Measurements from ENCODE around the gene PGAP6. TPM values are rescaled to one million over a fixed set of nuclear protein-coding genes. Genes with fewer than 3 reads are reported as not detected.
"Not testable (repeated sequence)": the region's sequence is repeated elsewhere in the genome, so short reads cannot be mapped to it uniquely, and the experiment has no call there.

Gene PGAP6
- total RNA-seq, 3 donors from 2014 or later: 24.5 to 49.5 (median 36.7) TPM

DNA sequence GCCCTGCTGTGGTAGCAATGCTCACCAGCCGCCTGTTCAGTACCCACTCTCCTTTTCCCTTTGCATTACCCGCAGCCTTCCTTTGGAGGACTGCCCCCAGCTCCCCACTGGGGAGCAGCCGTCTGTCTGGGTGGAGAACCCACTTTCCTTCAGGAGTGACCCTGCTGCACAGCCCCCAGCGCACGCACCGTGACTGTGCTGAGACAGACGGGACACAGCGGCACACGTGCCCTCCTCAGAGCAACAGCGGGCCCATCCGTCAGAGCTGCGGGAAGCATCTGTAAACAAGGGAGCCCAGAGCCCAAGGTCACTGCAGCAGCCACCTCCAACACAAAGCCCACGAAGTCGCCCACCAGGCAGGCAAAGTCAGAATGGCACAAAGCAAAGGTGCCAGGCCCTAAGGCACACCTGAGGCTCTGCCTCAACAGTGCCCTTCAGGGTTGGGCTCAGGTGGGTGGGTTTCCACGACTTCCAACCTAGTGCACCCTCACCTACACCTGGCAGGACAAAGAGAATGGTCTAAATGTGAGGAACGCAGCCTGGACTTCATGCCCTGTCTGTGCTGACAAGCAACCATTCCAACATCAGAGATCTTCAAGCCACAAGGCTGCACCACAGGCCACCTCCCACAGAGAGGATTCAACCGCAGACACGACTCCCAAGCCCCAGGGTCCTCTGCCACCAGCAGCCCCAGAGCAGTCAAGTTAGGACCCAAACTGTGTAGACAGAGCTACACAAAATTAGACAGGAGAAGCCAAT lies 39.1 kb downstream of the PGAP6 start:
- Histone ChIP-seq H3K4me1 (no peaks in the 10 kb centered on the region), H3K9me3 (no peaks in the 10 kb centered on the region), H3K27ac (no peak overlapping the region), H3K27me3 (no peaks in the 10 kb centered on the region), H3K4me3 (no peak overlapping the region), H3K36me3 (no peaks in the 10 kb centered on the region)
- TF ChIP-seq POLR2AphosphoS5 (IDR thresholded peaks at IDR 0.05) (no peak), CTCF (IDR thresholded peaks at IDR 0.05) (no peak), POLR2A (IDR thresholded peaks at IDR 0.05) (no peak)
- intact Hi-C loops (cut with DNase I; ENCODE audit: low total_unique reads): no loop called here
- no peak for DNase-seq (ENCODE audit: low spot score in 2 of 2)

GRCh38 chr16:341974-342336 lies 39.8 kb downstream of the PGAP6 start:
- intact Hi-C loops (cut with DNase I; ENCODE audit: low total_unique reads); H3K36me3 ChIP-seq; H3K4me3 ChIP-seq; H3K27me3 ChIP-seq; H3K4me1 ChIP-seq; H3K9me3 ChIP-seq; DNase-seq (ENCODE audit: low spot score in 2 of 2); H3K27ac ChIP-seq: not testable (repeated sequence)

DNA sequence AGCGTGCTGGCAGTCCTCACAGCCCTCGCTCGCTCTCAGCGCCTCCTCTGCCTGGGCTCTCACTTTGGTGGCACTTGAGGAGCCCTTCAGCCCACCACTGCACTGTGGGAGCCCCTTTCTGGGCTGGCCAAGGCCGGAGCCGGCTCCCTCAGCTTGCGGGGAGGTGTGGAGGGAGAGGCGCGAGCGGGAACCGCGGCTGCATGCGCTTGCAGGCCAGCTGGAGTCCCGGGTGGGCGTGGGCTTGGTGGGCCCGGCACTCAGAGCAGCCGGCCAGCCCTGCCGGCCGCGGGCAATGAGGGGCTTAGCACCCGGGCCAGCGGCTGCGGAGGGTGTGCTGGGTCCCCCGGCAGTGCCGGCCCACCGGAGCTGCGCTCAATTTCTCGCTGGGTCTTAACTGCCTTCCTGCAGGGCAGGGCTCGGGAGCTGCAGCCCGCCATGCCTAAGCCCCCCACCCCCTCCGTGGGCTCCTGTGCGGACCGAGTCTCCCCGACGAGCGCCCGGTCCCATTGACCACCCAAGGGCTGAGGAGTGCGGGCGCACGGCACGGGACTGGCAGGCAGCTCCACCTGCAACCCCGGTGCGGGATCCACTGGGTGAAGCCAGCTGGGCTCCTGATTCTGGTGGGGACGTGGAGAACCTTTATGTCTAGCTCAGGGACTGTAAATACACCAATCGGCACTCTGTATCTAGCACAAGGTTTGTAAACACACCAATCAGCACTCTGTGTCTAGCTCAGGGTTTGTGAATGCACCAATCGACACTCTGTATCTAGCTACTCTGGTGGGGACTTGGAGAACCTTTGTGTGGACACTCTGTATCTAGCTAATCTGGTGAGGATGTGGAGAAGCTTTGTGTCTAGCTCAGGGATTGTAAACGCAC lies 40.4 kb downstream of the PGAP6 start:
- intact Hi-C loops (cut with DNase I; ENCODE audit: low total_unique reads); H3K9me3 ChIP-seq; DNase-seq (ENCODE audit: low spot score in 2 of 2); H3K36me3 ChIP-seq; H3K4me3 ChIP-seq; H3K27me3 ChIP-seq; H3K4me1 ChIP-seq; H3K27ac ChIP-seq: not testable (repeated sequence)

GRCh38 chr16:340370-341091 lies 41.2 kb downstream of the PGAP6 start:
- no peaks in the 10 kb centered on the region for H3K27me3 ChIP-seq
- TF ChIP-seq POLR2A (IDR thresholded peaks at IDR 0.05): no peak
- no peak for TF ChIP-seq POLR2AphosphoS5 (IDR thresholded peaks at IDR 0.05)
- no peak for TF ChIP-seq CTCF (IDR thresholded peaks at IDR 0.05)
- H3K36me3 ChIP-seq: no peaks in the 10 kb centered on the region
- no peaks in the 10 kb centered on the region for H3K4me1 ChIP-seq
- H3K27ac ChIP-seq: no peak overlapping the region
- no peak for DNase-seq (ENCODE audit: low spot score in 2 of 2)
- H3K9me3 ChIP-seq: no peaks in the 10 kb centered on the region
- intact Hi-C loops (cut with DNase I; ENCODE audit: low total_unique reads): no loop called here
- no peak overlapping the region for H3K4me3 ChIP-seq

- no peak for DNase-seq (ENCODE audit: low spot score in 2 of 2)
- intact Hi-C loops (cut with DNase I; ENCODE audit: low total_unique reads): no loop called here
Measured at GRCh38 chr16:339680-340079, 42.1 kb downstream of the PGAP6 start.

More at GRCh38 chr16:339680-340079, 42.1 kb downstream of the PGAP6 start:
- Histone ChIP-seq H3K9me3 (no peaks in the 10 kb centered on the region), H3K27me3 (no peaks in the 10 kb centered on the region), H3K4me1 (no peaks in the 10 kb centered on the region), H3K27ac (no peak overlapping the region), H3K36me3 (no peaks in the 10 kb centered on the region), H3K4me3 (no peak overlapping the region)
- TF ChIP-seq CTCF (IDR thresholded peaks at IDR 0.05) (no peak), POLR2A (IDR thresholded peaks at IDR 0.05) (no peak), POLR2AphosphoS5 (IDR thresholded peaks at IDR 0.05) (no peak)

All from breast epithelium (tissue), 4 donors.